ENCODE measurements around the gene CCDC187. TPM values are rescaled to one million over a fixed set of nuclear protein-coding genes. Genes with fewer than 3 reads are reported as not detected.
A peak's percentile ranks its signal among the peaks of the same experiment; 100 is the strongest.

CCDC187 gene
- total and polyA plus RNA-seq, 4 donors = not detected

- ATAC-seq (ENCODE audit: low FRiP score) = no peak
- H3K36me3 ChIP-seq (ENCODE audit: control insufficient read depth in 1 of 2, insufficient read depth in 2 of 2, low read length in 1 of 2) = no peaks in the 10 kb centered on the region
- no peak overlapping the region for H3K4me3 ChIP-seq (ENCODE audit: low read length in 2 of 2)
- no peaks in the 10 kb centered on the region for H3K4me1 ChIP-seq (ENCODE audit: control insufficient read depth in 1 of 2, insufficient read depth in 2 of 2, low read length in 2 of 2)
- H3K27me3 ChIP-seq (ENCODE audit: control insufficient read depth in 1 of 2, insufficient read depth in 2 of 2, low read length in 1 of 2) = no peaks in the 10 kb centered on the region
- 84 to 86% methylated on average over 14 of the region's 14 CpGs for WGBS, 2 donors
- intact Hi-C loops (cut with DNase I) = no loop called here
- no peak for DNase-seq
- no peak overlapping the region for H3K27ac ChIP-seq (ENCODE audit: low read depth in 1 of 2, low read length in 2 of 2)
- H3K9me3 ChIP-seq (ENCODE audit: control insufficient read depth, low read length) = no peaks in the 10 kb centered on the region
These were observed 26.6 kb upstream of the CCDC187 start for GRCh38 chr9:136330406-136330990.

DNA sequence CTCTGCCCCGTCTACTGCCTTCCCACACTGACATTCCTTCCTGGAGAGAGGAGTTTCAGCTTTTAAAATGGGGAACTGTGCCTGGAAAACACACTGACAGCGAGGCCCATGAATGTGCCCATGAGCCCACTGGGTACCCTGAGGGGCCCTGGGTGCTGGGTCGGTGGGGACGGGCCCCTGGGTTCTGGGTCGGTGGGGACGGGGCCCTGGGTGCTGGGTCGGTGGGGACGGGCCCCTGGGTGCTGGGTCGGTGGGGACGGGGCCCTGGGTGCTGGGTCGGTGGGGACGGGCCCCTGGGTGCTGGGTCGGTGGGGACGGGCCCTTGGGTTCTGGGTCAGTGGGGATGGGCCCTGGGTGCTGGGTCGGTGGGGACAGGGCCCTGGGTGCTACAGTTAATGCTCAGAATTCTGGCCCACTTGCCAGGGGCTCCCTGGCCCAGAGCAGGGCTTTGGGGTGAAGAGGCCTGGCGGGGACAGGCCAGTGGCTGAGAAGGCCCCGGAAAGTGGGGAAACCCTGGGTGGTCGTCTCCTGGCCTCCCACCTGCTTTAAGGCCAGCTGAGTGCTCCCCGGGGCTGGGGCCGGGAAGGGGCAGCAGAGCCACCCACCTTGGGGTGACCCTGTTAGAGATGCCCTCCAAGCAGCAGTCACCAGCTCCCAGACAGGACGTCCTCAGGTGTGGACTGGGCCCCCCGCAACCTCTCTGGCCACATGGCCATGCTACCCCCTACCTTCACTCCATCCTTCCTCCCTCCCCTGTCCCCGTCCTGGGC, 25.9 kb upstream of the CCDC187 start:
- 89 to 90% methylated on average over 19 to 23 of the region's 23 CpGs for WGBS, 2 donors
- intact Hi-C loops (cut with DNase I) = loop anchor here in 1 of 2 donors (5.0 kb wide), 1 partner anchor 32 kb away; the partner anchor contains the start of gene DNLZ
- H3K4me1 ChIP-seq (ENCODE audit: control insufficient read depth in 1 of 2, insufficient read depth in 2 of 2, low read length in 2 of 2) = no peaks in the 10 kb centered on the region

DNA sequence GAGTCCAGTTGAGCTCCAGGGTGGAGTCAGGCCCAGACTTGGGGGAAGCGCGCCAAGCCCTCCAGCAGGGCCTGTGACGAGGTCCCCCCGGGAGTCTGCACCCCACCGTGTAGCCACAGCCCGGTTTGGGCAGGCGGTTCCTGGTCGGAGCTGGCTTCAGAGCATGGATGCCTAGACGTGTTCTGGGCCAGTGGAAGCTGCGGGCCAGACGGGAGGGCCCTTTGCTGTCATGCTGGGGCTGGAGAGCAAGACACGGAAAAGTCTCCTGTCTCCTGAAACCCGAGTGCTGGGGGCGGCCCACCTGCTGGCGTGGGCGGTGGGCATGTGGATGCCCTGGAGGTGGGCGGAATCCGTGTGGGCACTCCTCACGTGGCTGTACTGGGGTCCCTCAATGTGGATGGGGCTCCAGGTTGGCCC, 25.3 kb upstream of the CCDC187 start:
- Histone ChIP-seq H3K27me3 (ENCODE audit: control insufficient read depth in 1 of 2, insufficient read depth in 2 of 2, low read length in 1 of 2) (no peaks in the 10 kb centered on the region), H3K4me3 (ENCODE audit: low read length in 2 of 2) (no peak overlapping the region), H3K36me3 (ENCODE audit: control insufficient read depth in 1 of 2, insufficient read depth in 2 of 2, low read length in 1 of 2) (no peaks in the 10 kb centered on the region), H3K4me1 (ENCODE audit: control insufficient read depth in 1 of 2, insufficient read depth in 2 of 2, low read length in 2 of 2) (no peaks in the 10 kb centered on the region), H3K9me3 (ENCODE audit: control insufficient read depth, low read length) (no peaks in the 10 kb centered on the region), H3K27ac (ENCODE audit: low read depth in 1 of 2, low read length in 2 of 2) (no peak overlapping the region)
- intact Hi-C loops (cut with DNase I) = loop anchor here in 1 of 2 donors (5.0 kb wide), 1 partner anchor 33 kb away; the partner anchor contains the start of gene DNLZ
- ATAC-seq (ENCODE audit: low FRiP score) (no peak), DNase-seq (no peak)
- WGBS, 2 donors = 51 to 56% methylated on average over 19 of the region's 19 CpGs

More for the DNA sequence above, 25.9 kb upstream of the CCDC187 start:
- Histone ChIP-seq H3K36me3 (ENCODE audit: control insufficient read depth in 1 of 2, insufficient read depth in 2 of 2, low read length in 1 of 2) (no peaks in the 10 kb centered on the region), H3K9me3 (ENCODE audit: control insufficient read depth, low read length) (no peaks in the 10 kb centered on the region), H3K27me3 (ENCODE audit: control insufficient read depth in 1 of 2, insufficient read depth in 2 of 2, low read length in 1 of 2) (no peaks in the 10 kb centered on the region), H3K4me3 (ENCODE audit: low read length in 2 of 2) (no peak overlapping the region), H3K27ac (ENCODE audit: low read depth in 1 of 2, low read length in 2 of 2) (no peak overlapping the region)
- DNase-seq = no peak
- ATAC-seq (ENCODE audit: low FRiP score) = no peak

DNA sequence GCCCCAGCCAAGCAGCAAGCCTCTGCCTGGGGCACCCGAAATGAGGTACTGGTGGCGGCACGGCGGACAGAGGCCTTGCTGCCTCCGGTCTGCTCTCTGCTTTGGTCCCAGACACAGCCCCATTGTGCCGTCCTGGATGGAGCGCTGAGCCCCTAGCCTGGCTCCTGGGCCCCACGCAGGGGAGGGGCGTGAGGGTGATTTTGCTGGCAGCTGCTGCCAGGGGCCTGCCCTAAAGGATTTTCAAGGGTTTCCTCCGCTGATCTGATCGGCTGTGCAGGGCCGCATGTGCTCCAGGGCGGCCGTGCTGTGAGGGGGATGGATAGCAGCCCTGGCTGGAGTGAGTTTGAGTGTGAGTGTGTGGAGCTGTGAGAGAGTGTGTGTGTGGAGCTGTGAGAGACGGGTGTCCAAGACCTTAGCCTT, 24.7 kb upstream of the CCDC187 start:
- Histone ChIP-seq H3K27me3 (ENCODE audit: control insufficient read depth in 1 of 2, insufficient read depth in 2 of 2, low read length in 1 of 2) (no peaks in the 10 kb centered on the region), H3K4me1 (ENCODE audit: control insufficient read depth in 1 of 2, insufficient read depth in 2 of 2, low read length in 2 of 2) (no peaks in the 10 kb centered on the region), H3K9me3 (ENCODE audit: control insufficient read depth, low read length) (no peaks in the 10 kb centered on the region), H3K27ac (ENCODE audit: low read depth in 1 of 2, low read length in 2 of 2) (no peak overlapping the region), H3K4me3 (ENCODE audit: low read length in 2 of 2) (no peak overlapping the region), H3K36me3 (ENCODE audit: control insufficient read depth in 1 of 2, insufficient read depth in 2 of 2, low read length in 1 of 2) (no peaks in the 10 kb centered on the region)
- no peak for ATAC-seq (ENCODE audit: low FRiP score)
- intact Hi-C loops (cut with DNase I) = loop anchor here in 1 of 2 donors (5.0 kb wide), 1 partner anchor 34 kb away; the partner anchor contains the start of gene DNLZ
- DNase-seq = no peak
- 2 to 4% methylated on average over 15 of the region's 15 CpGs for WGBS, 2 donors

GRCh38 chr9:136328011-136328621, 24.2 kb upstream of the CCDC187 start:
- intact Hi-C loops (cut with DNase I) = loop anchor here in 1 of 2 donors (5.0 kb wide), 1 partner anchor 34 kb away; the partner anchor contains the start of gene DNLZ
- Histone ChIP-seq H3K4me3 (ENCODE audit: low read length in 2 of 2) (peak overlapping the region; percentile 36 to 48), H3K27me3 (ENCODE audit: control insufficient read depth in 1 of 2, insufficient read depth in 2 of 2, low read length in 1 of 2) (no peaks in the 10 kb centered on the region), H3K4me1 (ENCODE audit: control insufficient read depth in 1 of 2, insufficient read depth in 2 of 2, low read length in 2 of 2) (no peaks in the 10 kb centered on the region), H3K9me3 (ENCODE audit: control insufficient read depth, low read length) (no peaks in the 10 kb centered on the region), H3K27ac (ENCODE audit: low read depth in 1 of 2, low read length in 2 of 2) (no peak overlapping the region), H3K36me3 (ENCODE audit: control insufficient read depth in 1 of 2, insufficient read depth in 2 of 2, low read length in 1 of 2) (no peaks in the 10 kb centered on the region)
- WGBS, 2 donors = 4 to 6% methylated on average over 12 to 13 of the region's 13 CpGs
- ATAC-seq (ENCODE audit: low FRiP score) (no peak), DNase-seq (no peak)

DNA sequence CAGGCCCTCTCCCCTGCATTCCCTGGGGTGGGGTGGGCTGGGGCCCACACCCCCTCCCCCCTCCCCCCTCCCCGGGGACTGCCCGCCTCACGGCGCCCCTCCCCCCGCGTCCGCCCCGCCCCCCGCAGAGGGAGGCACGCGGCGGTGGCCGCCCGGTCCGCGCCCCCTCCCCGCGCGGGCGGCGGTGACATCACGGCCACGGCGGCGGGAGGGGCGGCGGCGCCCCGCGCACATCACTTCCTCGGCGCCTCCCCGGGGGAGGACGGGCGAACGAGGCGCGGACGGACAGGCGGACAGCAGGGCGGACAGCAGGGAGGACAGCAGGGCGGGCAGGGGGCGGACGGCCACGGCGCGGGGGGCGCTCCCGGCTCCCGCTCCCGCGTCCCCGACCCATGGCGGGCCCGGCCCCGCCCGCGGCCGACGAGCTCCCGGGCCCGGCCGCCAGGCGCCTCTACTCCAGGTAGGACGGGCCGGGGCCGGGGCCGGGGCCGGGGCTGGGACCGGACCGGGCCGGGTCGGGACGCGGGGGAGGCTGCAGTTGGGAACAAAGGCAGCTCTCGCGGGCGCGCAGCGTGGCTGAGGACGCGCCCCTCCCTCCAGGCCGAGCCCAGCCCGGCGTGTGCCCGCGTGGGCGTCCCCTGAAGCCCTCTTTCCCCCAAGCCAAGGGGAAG, 23.5 kb upstream of the CCDC187 start, which contains the start of gene GPSM1:
TSS of gene GPSM1 (plus strand) at position 236 of the 671 bp plus-strand sequence. CDS start at position 393, 157 bp downstream.
- no peaks in the 10 kb centered on the region for H3K27me3 ChIP-seq (ENCODE audit: control insufficient read depth in 1 of 2, insufficient read depth in 2 of 2, low read length in 1 of 2)
- 0 to 1% methylated on average over 4 to 88 of the region's 88 CpGs for WGBS, 2 donors
- peak within 1 kb of the TSS; percentile 36 to 48 for H3K4me3 ChIP-seq (ENCODE audit: low read length in 2 of 2)
- DNase-seq = peak in 1 of 2 donors; percentile 89
- H3K4me1 ChIP-seq (ENCODE audit: control insufficient read depth in 1 of 2, insufficient read depth in 2 of 2, low read length in 2 of 2) = no peaks in the 10 kb centered on the region
- ATAC-seq (ENCODE audit: low FRiP score) = peak; percentile 44
- H3K9me3 ChIP-seq (ENCODE audit: control insufficient read depth, low read length) = no peaks in the 10 kb centered on the region
- H3K36me3 ChIP-seq (ENCODE audit: control insufficient read depth in 1 of 2, insufficient read depth in 2 of 2, low read length in 1 of 2) = no peaks in the 10 kb centered on the region
- peak within 1 kb of the TSS in 1 of 2 donors; percentile 2 for H3K27ac ChIP-seq (ENCODE audit: low read depth in 1 of 2, low read length in 2 of 2)
- intact Hi-C loops (cut with DNase I) = loop anchor here in 1 of 2 donors (5.0 kb wide), 1 partner anchor 35 kb away; the partner anchor contains the start of gene DNLZ

DNA sequence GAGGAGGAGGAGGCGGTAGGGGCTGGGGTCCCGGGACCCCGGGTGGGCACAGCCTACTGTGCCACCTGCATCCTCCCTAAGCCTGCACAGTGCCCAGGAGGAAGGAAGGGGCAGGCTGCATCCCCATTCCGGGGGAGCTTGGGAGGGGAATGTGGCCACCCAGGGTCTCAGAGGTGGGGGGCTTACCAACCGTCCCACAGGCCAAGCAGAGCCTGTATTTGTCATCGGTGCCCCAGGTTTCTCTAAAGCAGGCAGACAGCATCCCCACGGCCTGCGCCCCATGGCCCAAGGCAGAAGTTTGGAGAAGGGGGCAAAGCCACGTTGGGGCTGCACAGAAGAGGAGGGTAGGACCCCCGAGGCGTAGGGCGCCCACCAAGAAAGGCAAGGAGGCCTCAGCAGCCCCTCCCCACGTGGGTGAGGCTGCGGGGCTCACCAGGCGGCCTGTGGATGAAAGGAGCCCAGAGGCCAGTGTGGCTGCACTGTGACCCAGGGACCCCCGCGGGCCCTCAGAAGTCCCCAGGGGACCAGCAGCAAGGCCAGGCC, 22.9 kb upstream of the CCDC187 start:
- Histone ChIP-seq H3K4me3 (ENCODE audit: low read length in 2 of 2) (peak overlapping the region; percentile 36 to 48), H3K36me3 (ENCODE audit: control insufficient read depth in 1 of 2, insufficient read depth in 2 of 2, low read length in 1 of 2) (no peaks in the 10 kb centered on the region), H3K9me3 (ENCODE audit: control insufficient read depth, low read length) (no peaks in the 10 kb centered on the region), H3K27me3 (ENCODE audit: control insufficient read depth in 1 of 2, insufficient read depth in 2 of 2, low read length in 1 of 2) (no peaks in the 10 kb centered on the region), H3K27ac (ENCODE audit: low read depth in 1 of 2, low read length in 2 of 2) (peak overlapping the region in 1 of 2 donors; percentile 2), H3K4me1 (ENCODE audit: control insufficient read depth in 1 of 2, insufficient read depth in 2 of 2, low read length in 2 of 2) (no peaks in the 10 kb centered on the region)
- DNase-seq (no peak), ATAC-seq (ENCODE audit: low FRiP score) (no peak)
- 44 to 48% methylated on average over 17 of the region's 17 CpGs for WGBS, 2 donors
- intact Hi-C loops (cut with DNase I) = loop anchor here in 1 of 2 donors (5.0 kb wide), 1 partner anchor 35 kb away; the partner anchor contains the start of gene DNLZ
